Measurements from ENCODE around the gene CHCHD6. TPM values are rescaled to one million over a fixed set of nuclear protein-coding genes. Genes with fewer than 3 reads are reported as not detected.

The CHCHD6 gene
- total RNA-seq, 3 donors from 2014 or later: 5.9 to 9.8 (median 6.5) TPM

DNA sequence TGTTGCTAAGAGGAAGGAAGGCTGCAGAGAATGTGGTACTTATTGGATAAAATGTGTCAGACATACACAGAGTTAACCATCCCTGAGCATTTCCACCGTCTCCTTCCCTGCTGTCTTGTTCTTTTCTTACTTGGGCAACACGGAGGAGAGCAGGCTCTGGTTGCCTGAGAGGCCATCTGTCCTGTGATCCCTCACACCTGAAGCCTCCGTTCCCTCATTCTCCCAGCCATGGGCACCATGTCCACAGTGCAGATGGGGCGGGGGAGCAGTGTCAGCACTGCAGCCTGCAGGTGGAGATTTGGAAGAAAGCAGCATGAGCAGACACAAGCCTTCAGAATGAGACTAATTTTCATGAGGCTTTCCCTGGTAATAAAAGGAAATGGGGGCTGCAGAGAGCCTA lies 133.7 kb downstream of the CHCHD6 start:
- H3K9me3 ChIP-seq: no peaks in the 10 kb centered on the region
- ATAC-seq: no peak
- no peak overlapping the region for H3K4me3 ChIP-seq
- intact Hi-C loops (cut with DNase I, micrococcal nuclease): no loop called here
- no peaks in the 10 kb centered on the region for H3K4me1 ChIP-seq (ENCODE audit: low read depth)
- no peak for TF ChIP-seq CTCF (IDR thresholded peaks at IDR 0.05)
- no peak for DNase-seq
- no peaks in the 10 kb centered on the region for H3K36me3 ChIP-seq (ENCODE audit: low read depth)

GRCh38 chr3:126845920-126846715 lies 142.1 kb downstream of the CHCHD6 start:
- intact Hi-C loops (cut with DNase I, micrococcal nuclease): no loop called here
- no peak for DNase-seq
- no peaks in the 10 kb centered on the region for H3K4me1 ChIP-seq (ENCODE audit: low read depth)
- no peak overlapping the region for H3K4me3 ChIP-seq
- no peaks in the 10 kb centered on the region for H3K9me3 ChIP-seq
- no peak for ATAC-seq
- H3K36me3 ChIP-seq (ENCODE audit: low read depth): no peaks in the 10 kb centered on the region
- no peak for TF ChIP-seq CTCF (IDR thresholded peaks at IDR 0.05)

DNA sequence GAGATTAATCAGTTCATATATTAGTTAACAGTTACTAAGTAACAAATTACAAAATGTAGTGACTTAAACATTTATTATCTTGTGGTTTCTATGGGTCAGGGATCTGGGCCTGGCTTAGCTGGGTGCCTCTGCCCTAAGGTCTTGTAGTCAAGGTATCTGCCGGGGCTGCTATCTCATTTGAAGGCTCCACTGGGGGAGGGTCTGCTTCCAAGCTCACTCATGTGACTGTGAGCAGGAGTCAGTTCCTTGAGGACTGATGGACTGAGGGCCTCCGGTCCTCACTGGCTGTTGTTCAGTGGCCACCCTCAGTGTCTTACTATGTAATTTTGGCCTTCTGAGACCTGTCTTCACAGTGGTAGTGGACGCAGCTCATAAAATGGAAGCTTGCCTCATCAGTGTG lies 143.0 kb downstream of the CHCHD6 start:
- H3K36me3 ChIP-seq (ENCODE audit: low read depth): no peaks in the 10 kb centered on the region
- ATAC-seq (no peak), DNase-seq (no peak)
- TF ChIP-seq CTCF (IDR thresholded peaks at IDR 0.05): no peak
- no peaks in the 10 kb centered on the region for H3K9me3 ChIP-seq
- intact Hi-C loops (cut with DNase I, micrococcal nuclease): no loop called here
- no peaks in the 10 kb centered on the region for H3K4me1 ChIP-seq (ENCODE audit: low read depth)
- H3K4me3 ChIP-seq: no peak overlapping the region

DNA sequence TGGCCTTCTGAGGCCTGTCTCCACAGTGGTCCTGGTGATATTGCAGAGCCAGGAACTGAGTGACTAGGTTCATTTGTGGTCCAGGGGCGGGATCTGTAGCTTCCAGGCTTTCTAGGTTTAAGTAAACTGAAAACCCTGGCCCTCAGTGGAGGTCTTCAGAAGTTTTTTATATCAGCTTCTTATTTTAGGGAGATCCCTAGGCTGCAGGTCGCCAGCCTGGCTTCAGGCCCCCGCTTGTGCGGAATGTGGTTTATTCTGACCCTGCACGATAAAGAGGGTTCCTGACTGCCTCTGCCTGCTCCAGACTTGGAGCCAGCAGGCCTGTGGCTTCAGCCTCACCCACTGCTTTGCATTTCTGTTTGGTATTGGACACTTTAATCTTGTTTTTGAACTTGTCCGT lies 145.0 kb downstream of the CHCHD6 start:
- intact Hi-C loops (cut with DNase I, micrococcal nuclease): no loop called here
- no peak overlapping the region for H3K4me3 ChIP-seq
- ATAC-seq (no peak), DNase-seq (no peak)
- no peaks in the 10 kb centered on the region for H3K9me3 ChIP-seq
- no peaks in the 10 kb centered on the region for H3K36me3 ChIP-seq (ENCODE audit: low read depth)
- TF ChIP-seq CTCF (IDR thresholded peaks at IDR 0.05): no peak
- H3K4me1 ChIP-seq (ENCODE audit: low read depth): no peaks in the 10 kb centered on the region

- no peak for DNase-seq
These were observed 145.7 kb downstream of the CHCHD6 start for GRCh38 chr3:126849768-126850167.

More at GRCh38 chr3:126849768-126850167, 145.7 kb downstream of the CHCHD6 start:
- no peaks in the 10 kb centered on the region for H3K4me1 ChIP-seq (ENCODE audit: low read depth)
- no peak overlapping the region for H3K4me3 ChIP-seq
- H3K36me3 ChIP-seq (ENCODE audit: low read depth): no peaks in the 10 kb centered on the region
- intact Hi-C loops (cut with DNase I, micrococcal nuclease): no loop called here
- no peak for ATAC-seq
- TF ChIP-seq CTCF (IDR thresholded peaks at IDR 0.05): no peak
- no peaks in the 10 kb centered on the region for H3K9me3 ChIP-seq
